Panc1 (cell line): ENCODE measurements around the gene TBKBP1. TPM values are rescaled to one million over a fixed set of nuclear protein-coding genes. Genes with fewer than 3 reads are reported as not detected.

Source experiments
- ATAC-seq: fragments of 200-7000 bp; cut with Tn5 transposase; 2 replicates; pipeline ENCODE4 v1.9.1; 2020; ENCODE audit warnings: mild to moderate bottlenecking, moderate library complexity
- BruUV-seq: library from RNA; stranded (reverse); fragments of 400-500 nt; replicated peaks from 2 replicates; lab custom pipeline; 2021; lab: Mats Ljungman, UMichigan
- CTCF ChIA-PET: fragments of 300-600 bp; sonication (Branson Sonifier 250); formaldehyde crosslinking; loops from one replicate; lab custom pipeline; 2022; ENCODE audit warnings: antibody characterized with exemption; lab: Charles Lee
- POLR2A ChIA-PET: fragments of 300-600 bp; sonication (Branson Sonifier 250); formaldehyde crosslinking; loops from one replicate; lab custom pipeline; 2022; ENCODE audit warnings: antibody characterized with exemption; lab: Charles Lee
- DNase-seq: peaks from one replicate; pipeline ENCODE4 v3.0.0-alpha.2; 2010; ENCODE audit warnings: low read depth, low spot score
- H3K27ac ChIP-seq: 2 replicates; pipeline ENCODE4 v1.5.1; 2011; ENCODE audit warnings: mild to moderate bottlenecking, low read length, inconsistent platforms
- H3K27me3 ChIP-seq: fragments of 200-500 bp; sonication (Bioruptor generic); 2 replicates; pipeline ENCODE4 v1.6.0; 2014; ENCODE audit warnings: low read length, inconsistent platforms; ENCODE audit not compliant: control insufficient read depth, insufficient read depth
- H3K36me3 ChIP-seq: fragments of 200-500 bp; sonication (Bioruptor generic); 2 replicates; pipeline ENCODE4 v1.5.1; 2014; ENCODE audit warnings: inconsistent platforms, mild to moderate bottlenecking, low read length, moderate library complexity; ENCODE audit not compliant: control insufficient read depth, insufficient read depth
- H3K4me1 ChIP-seq: 2 replicates; pipeline ENCODE4 v1.5.1; 2011; ENCODE audit warnings: inconsistent platforms, mild to moderate bottlenecking, low read length, moderate library complexity; ENCODE audit not compliant: control insufficient read depth, insufficient read depth
- H3K4me3 ChIP-seq, 2 experiments: 2 replicates each; pipeline ENCODE4 v1.5.1; 2011 to 2012; ENCODE audit warnings: low read depth in 2 of 2, low read length in 2 of 2, mild to moderate bottlenecking in 2 of 2, inconsistent platforms in 1 of 2, moderate library complexity in 1 of 2
- H3K9me3 ChIP-seq: fragments of 200-500 bp; sonication (Bioruptor generic); 2 replicates; pipeline ENCODE4 v1.5.1; 2014; ENCODE audit warnings: low read depth, mild to moderate bottlenecking, inconsistent platforms, low read length, moderate library complexity; ENCODE audit not compliant: control insufficient read depth, insufficient read depth
- POLR2AphosphoS5 ChIP-seq: IDR thresholded peaks from 2 replicates; pipeline ENCODE4 v1.6.1; 2012; ENCODE audit warnings: mild to moderate bottlenecking, low read depth, low read length, moderate library complexity
- SIN3A ChIP-seq: IDR thresholded peaks from 2 replicates; pipeline ENCODE4 v1.6.1; 2012; ENCODE audit warnings: low read depth, mild to moderate bottlenecking, low read length, moderate library complexity, borderline replicate concordance; ENCODE audit not compliant: insufficient read depth
- TCF7L2 ChIP-seq: IDR thresholded peaks from 2 replicates; pipeline ENCODE4 v1.6.1; 2011; ENCODE audit warnings: mild to moderate bottlenecking, low read depth, low read length, inconsistent platforms
- in situ Hi-C: cut with HindIII; loops from 2 replicates; pipeline ENCODE4 v1.10.0; 2016; ENCODE audit warnings: low sequenced_read_pairs, low pct_unique_long_range_greater_than_20kb
- intact Hi-C: fragments of 100-400 bp; cut with micrococcal nuclease; formaldehyde crosslinking; loops from one replicate; pipeline ENCODE4 v1.10.0; 2022; ENCODE audit not compliant: unreplicated experiment
- total RNA-seq: library from RNA; stranded (reverse); gene quantifications from one replicate; pipeline ENCODE4 v1.2.1, GENCODE V29; 2021; ENCODE audit not compliant: unreplicated experiment
- TF ChIP-seq, protein P1 (sequence below): fragments of 450-650 bp; IDR thresholded peaks from 2 replicates; pipeline ENCODE4 v1.5.1; 2017; ENCODE audit warnings: mild to moderate bottlenecking
- TF ChIP-seq, protein P2 (sequence below), 2 experiments: IDR thresholded peaks; 2 replicates each; pipeline ENCODE4 v1.6.1; 2011 to 2012; ENCODE audit warnings: low read depth in 2 of 2, control low read depth in 1 of 2, low read length in 1 of 2, mild to moderate bottlenecking in 1 of 2, moderate library complexity in 1 of 2; ENCODE audit not compliant: insufficient read depth in 1 of 2

Gene TBKBP1
- total RNA-seq, 1 experiment from 2014 or later, result 12.0 TPM

DNA sequence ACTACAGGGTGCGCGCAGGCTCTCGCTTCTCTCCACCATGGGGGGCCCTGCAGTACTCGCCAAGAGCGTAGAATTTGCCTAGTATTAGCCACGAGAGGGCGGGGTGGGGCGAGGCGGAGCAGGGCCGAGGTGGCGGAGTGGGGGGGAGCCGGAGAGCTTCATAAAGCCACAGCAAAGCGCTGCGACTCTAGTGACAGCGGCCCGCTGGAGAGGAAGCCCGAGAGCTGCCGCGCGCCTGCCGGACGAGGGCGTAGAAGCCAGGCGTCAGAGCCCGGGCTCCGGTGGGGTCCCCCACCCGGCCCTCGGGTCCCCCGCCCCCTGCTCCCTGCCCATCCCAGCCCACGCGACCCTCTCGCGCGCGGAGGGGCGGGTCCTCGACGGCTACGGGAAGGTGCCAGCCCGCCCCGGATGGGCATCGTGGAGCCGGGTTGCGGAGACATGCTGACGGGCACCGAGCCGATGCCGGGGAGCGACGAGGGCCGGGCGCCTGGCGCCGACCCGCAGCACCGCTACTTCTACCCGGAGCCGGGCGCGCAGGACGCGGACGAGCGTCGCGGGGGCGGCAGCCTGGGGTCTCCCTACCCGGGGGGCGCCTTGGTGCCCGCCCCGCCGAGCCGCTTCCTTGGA lies 39.2 kb downstream of the TBKBP1 start, which contains the start of gene TBX21:
Gene TBX21, plus strand, starts transcription at position 190 of the 627 bp plus-strand sequence. Its CDS starts 219 bp downstream, at position 409.
- H3K27ac ChIP-seq, result no peak within 1 kb of the TSS
- no TSS peak for BruUV-seq
- H3K36me3 ChIP-seq, result no peaks in the 10 kb centered on the region
- POLR2A ChIA-PET, result interaction anchor here (0.6 kb wide), 1 partner anchor 48 kb away, joined by 8 read pairs; no protein-coding TSS in a partner anchor
- in situ Hi-C loops (no loop called here), intact Hi-C loops (no loop called here)
- peaks cover 12% of the 10 kb centered on the region; the same call in 1 of the 2 replicates for H3K27me3 ChIP-seq
- CTCF ChIA-PET, result no interaction called here
- no peak for TF ChIP-seq TCF7L2
- TF ChIP-seq, protein P1, sequence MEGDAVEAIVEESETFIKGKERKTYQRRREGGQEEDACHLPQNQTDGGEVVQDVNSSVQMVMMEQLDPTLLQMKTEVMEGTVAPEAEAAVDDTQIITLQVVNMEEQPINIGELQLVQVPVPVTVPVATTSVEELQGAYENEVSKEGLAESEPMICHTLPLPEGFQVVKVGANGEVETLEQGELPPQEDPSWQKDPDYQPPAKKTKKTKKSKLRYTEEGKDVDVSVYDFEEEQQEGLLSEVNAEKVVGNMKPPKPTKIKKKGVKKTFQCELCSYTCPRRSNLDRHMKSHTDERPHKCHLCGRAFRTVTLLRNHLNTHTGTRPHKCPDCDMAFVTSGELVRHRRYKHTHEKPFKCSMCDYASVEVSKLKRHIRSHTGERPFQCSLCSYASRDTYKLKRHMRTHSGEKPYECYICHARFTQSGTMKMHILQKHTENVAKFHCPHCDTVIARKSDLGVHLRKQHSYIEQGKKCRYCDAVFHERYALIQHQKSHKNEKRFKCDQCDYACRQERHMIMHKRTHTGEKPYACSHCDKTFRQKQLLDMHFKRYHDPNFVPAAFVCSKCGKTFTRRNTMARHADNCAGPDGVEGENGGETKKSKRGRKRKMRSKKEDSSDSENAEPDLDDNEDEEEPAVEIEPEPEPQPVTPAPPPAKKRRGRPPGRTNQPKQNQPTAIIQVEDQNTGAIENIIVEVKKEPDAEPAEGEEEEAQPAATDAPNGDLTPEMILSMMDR, result peak; percentile 74
- H3K4me3 ChIP-seq, result peak within 1 kb of the TSS; percentile 28 to 32
- ATAC-seq (peak; percentile 88), DNase-seq (no peak)
- H3K9me3 ChIP-seq, result no peaks in the 10 kb centered on the region
- H3K4me1 ChIP-seq, result no peaks in the 10 kb centered on the region

DNA sequence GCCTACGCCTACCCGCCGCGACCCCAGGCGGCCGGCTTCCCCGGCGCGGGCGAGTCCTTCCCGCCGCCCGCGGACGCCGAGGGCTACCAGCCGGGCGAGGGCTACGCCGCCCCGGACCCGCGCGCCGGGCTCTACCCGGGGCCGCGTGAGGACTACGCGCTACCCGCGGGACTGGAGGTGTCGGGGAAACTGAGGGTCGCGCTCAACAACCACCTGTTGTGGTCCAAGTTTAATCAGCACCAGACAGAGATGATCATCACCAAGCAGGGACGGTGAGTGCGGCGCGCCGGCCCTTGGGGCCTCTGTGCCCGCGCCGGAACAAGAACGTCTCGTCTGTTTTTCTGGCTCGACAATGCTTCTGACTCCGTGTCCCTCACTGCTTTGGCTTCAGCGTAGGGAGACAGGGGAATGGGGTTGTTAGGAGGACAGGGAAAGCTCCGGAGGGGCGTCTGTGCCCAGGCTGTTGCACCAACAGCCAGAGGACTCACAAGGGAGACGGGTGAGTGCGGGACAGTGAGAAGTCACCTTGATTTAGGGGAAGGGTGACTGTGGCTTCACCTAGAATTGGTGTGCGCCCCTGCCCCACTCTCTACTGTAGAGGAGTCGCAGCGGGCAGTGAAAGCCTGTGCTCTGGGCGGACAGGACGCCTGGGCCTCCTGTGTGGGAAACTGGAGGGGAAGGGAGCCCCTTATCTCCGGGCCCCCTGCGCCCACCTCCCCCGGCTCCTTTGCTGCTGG lies 39.9 kb downstream of the TBKBP1 start:
- ChIA-PET POLR2A (no interaction called here), CTCF (interaction anchor here (0.6 kb wide), 1 partner anchor 34 kb away, joined by 3 read pairs; no protein-coding TSS in a partner anchor)
- intact Hi-C loops, result no loop called here
- no peak overlapping the region for H3K27ac ChIP-seq
- no peak for DNase-seq
- BruUV-seq, result no TSS peak
- TF ChIP-seq, protein P1, result no peak
- no peak for TF ChIP-seq TCF7L2
- TF ChIP-seq POLR2AphosphoS5, result no peak
- TF ChIP-seq SIN3A, result no peak
- TF ChIP-seq, protein P2, sequence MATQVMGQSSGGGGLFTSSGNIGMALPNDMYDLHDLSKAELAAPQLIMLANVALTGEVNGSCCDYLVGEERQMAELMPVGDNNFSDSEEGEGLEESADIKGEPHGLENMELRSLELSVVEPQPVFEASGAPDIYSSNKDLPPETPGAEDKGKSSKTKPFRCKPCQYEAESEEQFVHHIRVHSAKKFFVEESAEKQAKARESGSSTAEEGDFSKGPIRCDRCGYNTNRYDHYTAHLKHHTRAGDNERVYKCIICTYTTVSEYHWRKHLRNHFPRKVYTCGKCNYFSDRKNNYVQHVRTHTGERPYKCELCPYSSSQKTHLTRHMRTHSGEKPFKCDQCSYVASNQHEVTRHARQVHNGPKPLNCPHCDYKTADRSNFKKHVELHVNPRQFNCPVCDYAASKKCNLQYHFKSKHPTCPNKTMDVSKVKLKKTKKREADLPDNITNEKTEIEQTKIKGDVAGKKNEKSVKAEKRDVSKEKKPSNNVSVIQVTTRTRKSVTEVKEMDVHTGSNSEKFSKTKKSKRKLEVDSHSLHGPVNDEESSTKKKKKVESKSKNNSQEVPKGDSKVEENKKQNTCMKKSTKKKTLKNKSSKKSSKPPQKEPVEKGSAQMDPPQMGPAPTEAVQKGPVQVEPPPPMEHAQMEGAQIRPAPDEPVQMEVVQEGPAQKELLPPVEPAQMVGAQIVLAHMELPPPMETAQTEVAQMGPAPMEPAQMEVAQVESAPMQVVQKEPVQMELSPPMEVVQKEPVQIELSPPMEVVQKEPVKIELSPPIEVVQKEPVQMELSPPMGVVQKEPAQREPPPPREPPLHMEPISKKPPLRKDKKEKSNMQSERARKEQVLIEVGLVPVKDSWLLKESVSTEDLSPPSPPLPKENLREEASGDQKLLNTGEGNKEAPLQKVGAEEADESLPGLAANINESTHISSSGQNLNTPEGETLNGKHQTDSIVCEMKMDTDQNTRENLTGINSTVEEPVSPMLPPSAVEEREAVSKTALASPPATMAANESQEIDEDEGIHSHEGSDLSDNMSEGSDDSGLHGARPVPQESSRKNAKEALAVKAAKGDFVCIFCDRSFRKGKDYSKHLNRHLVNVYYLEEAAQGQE (IDR thresholded peaks at IDR 0.05; ENCODE audit: insufficient read depth in 1 of 2, low read depth in 2 of 2, low read length in 1 of 2), result no peak
- H3K4me3 ChIP-seq, result peak overlapping the region in 1 of 2 experiments; percentile 28; a peak in 2 of 4 replicates
- ATAC-seq, result peak; percentile 44
- H3K36me3 ChIP-seq, result no peaks in the 10 kb centered on the region
- peaks cover 12% of the 10 kb centered on the region; the same call in 1 of the 2 replicates for H3K27me3 ChIP-seq
- in situ Hi-C loops, result no loop called here
- H3K4me1 ChIP-seq, result no peaks in the 10 kb centered on the region
- H3K9me3 ChIP-seq, result no peaks in the 10 kb centered on the region
